ENCODE results near the gene PGLYRP2.

The PGLYRP2 gene

GRCh38 chr19:15471639-15472101 is 7.6 kb downstream of the PGLYRP2 start:
- no peak for DNase-seq (ENCODE audit: low read depth)
- no peak overlapping the region for H3K4me3 ChIP-seq (ENCODE audit: low read length)
- TF ChIP-seq, protein P1, sequence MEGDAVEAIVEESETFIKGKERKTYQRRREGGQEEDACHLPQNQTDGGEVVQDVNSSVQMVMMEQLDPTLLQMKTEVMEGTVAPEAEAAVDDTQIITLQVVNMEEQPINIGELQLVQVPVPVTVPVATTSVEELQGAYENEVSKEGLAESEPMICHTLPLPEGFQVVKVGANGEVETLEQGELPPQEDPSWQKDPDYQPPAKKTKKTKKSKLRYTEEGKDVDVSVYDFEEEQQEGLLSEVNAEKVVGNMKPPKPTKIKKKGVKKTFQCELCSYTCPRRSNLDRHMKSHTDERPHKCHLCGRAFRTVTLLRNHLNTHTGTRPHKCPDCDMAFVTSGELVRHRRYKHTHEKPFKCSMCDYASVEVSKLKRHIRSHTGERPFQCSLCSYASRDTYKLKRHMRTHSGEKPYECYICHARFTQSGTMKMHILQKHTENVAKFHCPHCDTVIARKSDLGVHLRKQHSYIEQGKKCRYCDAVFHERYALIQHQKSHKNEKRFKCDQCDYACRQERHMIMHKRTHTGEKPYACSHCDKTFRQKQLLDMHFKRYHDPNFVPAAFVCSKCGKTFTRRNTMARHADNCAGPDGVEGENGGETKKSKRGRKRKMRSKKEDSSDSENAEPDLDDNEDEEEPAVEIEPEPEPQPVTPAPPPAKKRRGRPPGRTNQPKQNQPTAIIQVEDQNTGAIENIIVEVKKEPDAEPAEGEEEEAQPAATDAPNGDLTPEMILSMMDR (IDR thresholded peaks at IDR 0.05; ENCODE audit: insufficient read depth, low read depth, low read length, missing control alignments) = no peak

DNA sequence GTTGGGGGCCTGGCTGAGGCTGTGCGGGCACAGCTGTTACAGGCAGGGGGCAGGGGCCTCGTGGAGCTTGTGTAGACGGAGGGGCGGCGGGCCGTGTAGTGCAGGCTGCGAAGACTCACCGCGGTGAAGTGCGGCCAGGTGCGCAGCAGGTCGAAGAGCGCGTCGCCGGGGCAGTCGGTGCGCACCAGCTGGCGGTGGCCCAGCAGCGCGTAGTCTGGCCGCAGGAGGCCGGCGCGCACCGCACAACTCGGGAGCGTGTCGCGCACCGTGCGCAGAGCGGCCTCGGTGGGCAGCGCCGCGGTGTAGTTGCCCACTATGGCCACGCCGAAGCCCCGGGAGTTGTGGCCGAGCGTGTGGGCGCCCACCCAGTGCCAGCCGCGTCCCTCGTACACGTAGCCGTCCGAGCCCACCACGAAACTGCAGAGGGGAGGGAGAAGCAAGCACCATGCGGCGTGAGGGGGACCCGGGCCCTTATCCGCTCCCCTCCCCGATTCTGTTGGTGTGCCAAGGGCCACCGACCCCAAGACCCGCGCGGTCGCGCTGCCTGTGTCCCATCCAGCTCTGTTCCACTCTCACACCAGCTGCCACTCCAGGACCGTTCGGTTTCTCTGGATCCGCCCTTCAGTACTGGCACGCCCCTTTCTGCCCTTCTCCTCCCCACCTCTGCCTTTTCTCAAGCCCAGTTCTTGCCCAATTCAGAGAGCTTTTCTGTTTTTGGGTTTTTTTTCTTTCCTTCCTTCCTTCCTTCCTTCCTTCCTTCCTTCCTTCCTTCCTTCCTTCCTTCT is 9.6 kb downstream of the PGLYRP2 start:
- TF ChIP-seq, protein P1 (IDR thresholded peaks at IDR 0.05; ENCODE audit: insufficient read depth, low read depth, low read length, missing control alignments) = no peak
- no peak overlapping the region for H3K4me3 ChIP-seq (ENCODE audit: low read length)
- no peak for DNase-seq (ENCODE audit: low read depth)

- no peak overlapping the region for H3K4me3 ChIP-seq (ENCODE audit: low read length)
- TF ChIP-seq, protein P1 (IDR thresholded peaks at IDR 0.05; ENCODE audit: insufficient read depth, low read depth, low read length, missing control alignments) = no peak
- DNase-seq (ENCODE audit: low read depth) = no peak
These were observed 10.4 kb downstream of the PGLYRP2 start for GRCh38 chr19:15468675-15469512.

GRCh38 chr19:15467734-15468214 is 11.5 kb downstream of the PGLYRP2 start:
- TF ChIP-seq, protein P1 (IDR thresholded peaks at IDR 0.05; ENCODE audit: insufficient read depth, low read depth, low read length, missing control alignments) = no peak
- DNase-seq (ENCODE audit: low read depth) = no peak
- H3K4me3 ChIP-seq (ENCODE audit: low read length) = no peak overlapping the region

GRCh38 chr19:15466851-15467733 is 12.2 kb downstream of the PGLYRP2 start:
- DNase-seq (ENCODE audit: low read depth) = peak; percentile 30
- TF ChIP-seq, protein P1 (IDR thresholded peaks at IDR 0.05; ENCODE audit: insufficient read depth, low read depth, low read length, missing control alignments) = no peak
- H3K4me3 ChIP-seq (ENCODE audit: low read length) = no peak overlapping the region

Data from epithelial cell of esophagus (primary cell).